NB4 (cell line): ENCODE measurements around the gene MON1A.

Experiments
- POLR2A ChIP-seq: IDR thresholded peaks from 2 replicates; pipeline ENCODE4 v1.6.1; 2011; ENCODE audit warnings: mild to moderate bottlenecking; ENCODE audit not compliant: insufficient read length; ENCODE audit errors: extremely low read depth
- TF ChIP-seq, protein P1 (sequence below): IDR thresholded peaks from one replicate; pipeline ENCODE4 v1.5.1; 2012; ENCODE audit warnings: low read depth, low read length
- TF ChIP-seq, protein P2 (sequence below): IDR thresholded peaks from 2 replicates; pipeline ENCODE4 v1.6.1; 2011; ENCODE audit warnings: low read depth, low read length

DNA sequence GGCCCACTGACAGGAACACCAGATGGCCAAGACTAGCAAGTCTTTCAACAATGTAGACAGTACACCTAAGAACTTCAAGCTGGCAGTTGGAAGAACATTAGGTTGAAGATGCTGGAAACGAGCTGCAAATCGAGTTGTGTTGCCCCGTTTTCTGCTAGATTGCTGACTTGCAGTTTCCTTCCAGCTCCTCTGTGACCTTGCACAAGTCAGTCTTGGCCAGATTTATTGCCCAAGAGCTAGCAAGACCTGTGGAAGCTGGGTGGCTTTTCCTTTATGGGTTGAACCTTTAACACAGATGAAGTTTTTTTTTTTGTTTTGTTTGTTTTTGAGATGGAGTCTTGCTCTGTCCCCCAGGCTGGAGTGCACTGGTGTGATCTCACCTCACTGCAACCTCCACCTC is 7.5 kb upstream of the MON1A start:
- TF ChIP-seq, protein P1, sequence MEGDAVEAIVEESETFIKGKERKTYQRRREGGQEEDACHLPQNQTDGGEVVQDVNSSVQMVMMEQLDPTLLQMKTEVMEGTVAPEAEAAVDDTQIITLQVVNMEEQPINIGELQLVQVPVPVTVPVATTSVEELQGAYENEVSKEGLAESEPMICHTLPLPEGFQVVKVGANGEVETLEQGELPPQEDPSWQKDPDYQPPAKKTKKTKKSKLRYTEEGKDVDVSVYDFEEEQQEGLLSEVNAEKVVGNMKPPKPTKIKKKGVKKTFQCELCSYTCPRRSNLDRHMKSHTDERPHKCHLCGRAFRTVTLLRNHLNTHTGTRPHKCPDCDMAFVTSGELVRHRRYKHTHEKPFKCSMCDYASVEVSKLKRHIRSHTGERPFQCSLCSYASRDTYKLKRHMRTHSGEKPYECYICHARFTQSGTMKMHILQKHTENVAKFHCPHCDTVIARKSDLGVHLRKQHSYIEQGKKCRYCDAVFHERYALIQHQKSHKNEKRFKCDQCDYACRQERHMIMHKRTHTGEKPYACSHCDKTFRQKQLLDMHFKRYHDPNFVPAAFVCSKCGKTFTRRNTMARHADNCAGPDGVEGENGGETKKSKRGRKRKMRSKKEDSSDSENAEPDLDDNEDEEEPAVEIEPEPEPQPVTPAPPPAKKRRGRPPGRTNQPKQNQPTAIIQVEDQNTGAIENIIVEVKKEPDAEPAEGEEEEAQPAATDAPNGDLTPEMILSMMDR: no peak
- TF ChIP-seq POLR2A: no peak
- TF ChIP-seq, protein P2, sequence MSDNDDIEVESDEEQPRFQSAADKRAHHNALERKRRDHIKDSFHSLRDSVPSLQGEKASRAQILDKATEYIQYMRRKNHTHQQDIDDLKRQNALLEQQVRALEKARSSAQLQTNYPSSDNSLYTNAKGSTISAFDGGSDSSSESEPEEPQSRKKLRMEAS: no peak
